WI38 (cell line): ENCODE measurements around the gene ETAA1.

Source experiments
- H3K4me3 ChIP-seq: 2 replicates; pipeline ENCODE4 v1.5.1; 2011; ENCODE audit warnings: low read depth, mild to moderate bottlenecking, control low read depth, low read length
- TF ChIP-seq, protein P1 (sequence below): IDR thresholded peaks from 2 replicates; pipeline ENCODE4 v1.5.1; 2012; ENCODE audit warnings: low read depth, mild to moderate bottlenecking, control low read depth, low read length

ETAA1 gene

DNA sequence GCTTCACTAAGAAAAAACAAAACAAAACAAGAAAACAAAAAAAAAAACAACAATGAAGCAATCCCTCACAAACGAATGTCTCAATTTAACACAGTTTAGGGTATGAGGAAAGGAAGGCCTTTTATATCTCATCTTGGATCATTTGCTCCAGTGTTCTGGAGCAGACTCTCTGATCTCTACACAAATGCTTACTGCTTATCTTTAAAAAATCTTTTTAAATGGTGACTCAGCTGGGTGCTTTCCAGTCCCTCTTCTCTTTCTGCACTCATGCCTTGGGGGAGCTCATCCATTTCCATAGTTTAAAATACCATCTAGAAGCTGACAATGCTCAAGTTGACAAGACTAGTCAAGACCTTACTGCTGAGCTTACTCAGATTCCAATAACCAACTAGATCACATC, 56.2 kb downstream of the ETAA1 start:
- TF ChIP-seq, protein P1, sequence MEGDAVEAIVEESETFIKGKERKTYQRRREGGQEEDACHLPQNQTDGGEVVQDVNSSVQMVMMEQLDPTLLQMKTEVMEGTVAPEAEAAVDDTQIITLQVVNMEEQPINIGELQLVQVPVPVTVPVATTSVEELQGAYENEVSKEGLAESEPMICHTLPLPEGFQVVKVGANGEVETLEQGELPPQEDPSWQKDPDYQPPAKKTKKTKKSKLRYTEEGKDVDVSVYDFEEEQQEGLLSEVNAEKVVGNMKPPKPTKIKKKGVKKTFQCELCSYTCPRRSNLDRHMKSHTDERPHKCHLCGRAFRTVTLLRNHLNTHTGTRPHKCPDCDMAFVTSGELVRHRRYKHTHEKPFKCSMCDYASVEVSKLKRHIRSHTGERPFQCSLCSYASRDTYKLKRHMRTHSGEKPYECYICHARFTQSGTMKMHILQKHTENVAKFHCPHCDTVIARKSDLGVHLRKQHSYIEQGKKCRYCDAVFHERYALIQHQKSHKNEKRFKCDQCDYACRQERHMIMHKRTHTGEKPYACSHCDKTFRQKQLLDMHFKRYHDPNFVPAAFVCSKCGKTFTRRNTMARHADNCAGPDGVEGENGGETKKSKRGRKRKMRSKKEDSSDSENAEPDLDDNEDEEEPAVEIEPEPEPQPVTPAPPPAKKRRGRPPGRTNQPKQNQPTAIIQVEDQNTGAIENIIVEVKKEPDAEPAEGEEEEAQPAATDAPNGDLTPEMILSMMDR, result no peak
- H3K4me3 ChIP-seq, result no peak overlapping the region

DNA sequence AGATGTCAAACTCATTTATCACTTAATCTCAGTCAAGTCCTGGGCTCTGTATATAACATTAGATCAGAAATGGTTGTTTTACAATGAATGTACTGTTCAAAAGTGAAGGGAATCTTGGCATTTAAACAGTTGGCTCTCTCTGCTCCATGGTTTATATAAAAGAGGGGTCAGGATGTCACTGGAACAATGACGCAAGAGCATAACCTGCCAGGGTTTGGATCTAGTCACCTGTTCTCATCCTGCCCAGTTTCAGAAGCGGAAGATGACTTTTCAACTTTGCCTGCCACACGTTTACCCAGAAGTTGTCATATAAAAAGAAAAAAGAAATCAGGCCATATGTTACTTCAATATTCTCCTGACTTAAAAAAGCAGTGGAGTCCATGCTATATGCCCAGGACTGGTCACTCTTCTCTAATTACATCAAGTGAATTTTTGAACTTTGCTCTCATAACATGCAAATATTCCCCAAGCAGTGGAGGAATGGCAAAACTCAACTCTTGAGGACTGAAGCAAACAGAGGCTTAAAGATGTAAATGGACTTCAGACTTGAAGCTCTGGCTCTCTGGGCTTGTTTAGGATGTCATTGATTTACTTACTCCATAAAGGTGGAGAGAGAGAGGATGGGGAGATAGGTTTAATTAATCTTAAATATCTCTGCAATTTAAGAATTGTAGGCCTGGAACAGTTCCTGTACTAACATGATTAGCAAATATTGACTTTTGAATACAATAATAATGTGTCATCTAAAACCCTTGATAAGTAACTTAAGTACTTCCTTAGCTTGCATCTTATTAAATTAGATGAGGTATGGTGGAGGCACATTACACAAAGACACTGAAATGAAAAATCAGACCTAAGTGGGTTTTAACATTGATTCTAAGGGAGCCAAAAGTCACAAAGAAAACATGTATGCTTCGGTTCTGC, 58.3 kb downstream of the ETAA1 start:
- TF ChIP-seq, protein P1, result no peak

DNA sequence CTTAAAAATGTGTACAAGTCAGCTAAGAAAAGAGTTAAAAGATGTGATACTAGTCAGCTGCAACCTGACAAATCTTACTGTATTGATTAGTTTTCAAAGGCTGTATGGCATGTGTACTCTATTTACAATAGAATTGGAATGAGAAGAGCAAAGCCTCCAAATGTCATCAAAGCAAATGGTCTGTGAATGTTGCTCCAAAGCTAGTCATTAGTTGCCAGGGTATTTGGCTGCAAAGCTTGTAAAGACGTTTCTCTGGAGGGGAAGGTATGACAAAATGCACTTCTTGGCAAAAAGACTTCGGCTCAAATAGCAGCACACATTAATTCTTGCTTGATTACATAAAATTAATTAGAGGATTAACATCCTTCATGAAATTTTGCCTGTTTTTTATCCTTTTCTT, 59.3 kb downstream of the ETAA1 start:
- TF ChIP-seq, protein P1, result no peak
- H3K4me3 ChIP-seq, result no peak overlapping the region

More for the DNA sequence above, 58.3 kb downstream of the ETAA1 start:
- H3K4me3 ChIP-seq, result no peak overlapping the region

DNA sequence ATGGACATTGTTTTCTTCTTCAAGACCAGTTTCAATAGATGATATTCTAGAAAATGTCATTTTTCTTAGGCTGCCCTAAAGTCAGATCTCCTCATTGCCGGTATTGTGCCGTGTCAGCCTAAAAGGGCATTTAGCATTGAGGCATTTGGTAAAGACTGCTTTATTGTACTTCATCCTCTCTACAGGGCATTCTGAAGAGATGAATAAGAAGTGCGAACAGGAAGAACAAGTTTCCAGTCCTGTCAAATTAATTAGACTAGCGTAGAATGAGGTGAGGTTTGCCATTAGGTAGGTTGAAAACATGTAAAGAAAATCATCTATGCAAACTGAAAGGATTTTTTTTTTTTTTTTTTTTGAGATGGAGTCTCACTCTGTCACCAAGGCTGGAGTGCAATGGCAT, 60.6 kb downstream of the ETAA1 start:
- TF ChIP-seq, protein P1, result no peak

DNA sequence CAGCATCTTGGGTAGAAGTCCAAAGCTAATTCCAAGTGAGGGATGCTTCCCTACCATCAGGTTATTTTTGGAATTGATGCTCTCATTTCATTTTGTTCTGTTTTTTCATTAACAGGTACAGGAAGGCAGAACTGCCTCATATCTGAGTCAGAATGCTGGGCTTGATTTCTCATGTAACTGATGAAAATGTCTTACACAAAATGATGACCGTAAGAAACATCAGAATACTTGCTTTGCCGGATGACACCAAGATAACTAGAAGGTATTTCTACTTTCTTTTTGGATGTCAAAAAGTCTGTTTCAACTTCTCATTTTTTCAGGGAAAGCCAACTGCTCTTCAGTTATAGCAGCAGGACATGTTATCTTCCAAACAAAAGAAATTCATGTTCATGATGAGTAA, 62.6 kb downstream of the ETAA1 start:
- TF ChIP-seq, protein P1, result no peak
- H3K4me3 ChIP-seq, result no peak overlapping the region

More for the DNA sequence above, 60.6 kb downstream of the ETAA1 start:
- H3K4me3 ChIP-seq, result no peak overlapping the region
